Fibroblast of gingiva (primary cell): ENCODE measurements around the gene CYB5R3.

Experiments
- DNase-seq: peaks from one replicate; pipeline ENCODE4 v3.0.0-alpha.2; 2011; ENCODE audit warnings: low read depth

Gene CYB5R3

GRCh38 chr22:42649246-42650099 lies at the start of gene CYB5R3:
Gene CYB5R3 (minus strand): TSS chr22:42649392. CDS start chr22:42649315, 77 bp downstream.
- DNase-seq, result peak; percentile 85

GRCh38 chr22:42697542-42698013 lies 48.4 kb upstream of the CYB5R3 start:
- peak; percentile 57 for DNase-seq

- DNase-seq, result no peak
Measured at GRCh38 chr22:42696331-42696967, 47.3 kb upstream of the CYB5R3 start.

- DNase-seq, result no peak
Measured at GRCh38 chr22:42695294-42695693, 46.1 kb upstream of the CYB5R3 start.

- DNase-seq, result no peak
Measured at GRCh38 chr22:42693763-42694683, 44.8 kb upstream of the CYB5R3 start.

GRCh38 chr22:42693055-42693762 lies 44.0 kb upstream of the CYB5R3 start:
- DNase-seq, result no peak

GRCh38 chr22:42692239-42693054 lies 43.3 kb upstream of the CYB5R3 start:
- no peak for DNase-seq

- DNase-seq, result peak; percentile 47
Measured at GRCh38 chr22:42691440-42691839, 42.2 kb upstream of the CYB5R3 start.

- peak; percentile 98 for DNase-seq
Measured at GRCh38 chr22:42688241-42689211, 39.3 kb upstream of the CYB5R3 start.

- no peak for DNase-seq
Measured at GRCh38 chr22:42686756-42687491, 37.7 kb upstream of the CYB5R3 start.

- peak; percentile 70 for DNase-seq
Measured at GRCh38 chr22:42685941-42686653, 36.9 kb upstream of the CYB5R3 start.

GRCh38 chr22:42684462-42685195 lies 35.4 kb upstream of the CYB5R3 start:
- peak; percentile 73 for DNase-seq

GRCh38 chr22:42683578-42684283 lies 34.5 kb upstream of the CYB5R3 start:
- peak; percentile 98 for DNase-seq

GRCh38 chr22:42682113-42682851 lies 33.1 kb upstream of the CYB5R3 start:
- no peak for DNase-seq

GRCh38 chr22:42680648-42681047 lies 31.5 kb upstream of the CYB5R3 start:
- peak; percentile 93 for DNase-seq

- no peak for DNase-seq
Measured at GRCh38 chr22:42679691-42680090, 30.5 kb upstream of the CYB5R3 start.
